Measurements from ENCODE around the gene DNAAF6.

The DNAAF6 gene

GRCh38 chrX:107293056-107293455 is 86.6 kb downstream of the DNAAF6 start:
- H3K27me3 ChIP-seq (ENCODE audit: insufficient read depth, insufficient read length), result no peaks in the 10 kb centered on the region
- H3K4me3 ChIP-seq (ENCODE audit: insufficient read length, low read depth), result no peak overlapping the region
- no peaks in the 10 kb centered on the region for H3K36me3 ChIP-seq (ENCODE audit: insufficient read depth, insufficient read length, low read length)
- DNase-seq (ENCODE audit: low read depth, low spot score), result no peak
- TF ChIP-seq ZNF274 (IDR thresholded peaks at IDR 0.05; ENCODE audit: low read depth, low read length) (no peak), YY1 (IDR thresholded peaks at IDR 0.05; ENCODE audit: insufficient read depth, insufficient read length) (no peak), SUZ12 (IDR thresholded peaks at IDR 0.05; ENCODE audit: extremely low read depth, insufficient read depth, insufficient read length) (no peak)
- H3K4me1 ChIP-seq (ENCODE audit: insufficient read depth, insufficient read length), result no peaks in the 10 kb centered on the region
- H3K9me3 ChIP-seq (ENCODE audit: insufficient read depth, low read length), result 0 out of 2 replicates have a peak, but pooled peaks cover 7% of the 10 kb centered on the region
- H3K9ac ChIP-seq (ENCODE audit: insufficient read length, low read depth), result no peak overlapping the region
